Esophagus squamous epithelium (tissue), 4 donors: ENCODE measurements around the gene PLAAT1.

Experiments
- POLR2A ChIP-seq, 4 donors: fragments of 450-650 bp; IDR thresholded peaks; one replicate each; pipeline ENCODE4 v1.6.1; 2017; ENCODE audit warnings: antibody characterized with exemption in 4 of 4, mild to moderate bottlenecking in 4 of 4, moderate library complexity in 3 of 4
- TF ChIP-seq, protein P1 (sequence below), 6 experiments: fragments of 450-650 bp in 4 of 6; fragments of 200-600 bp in 2 of 6; sonication (generic) in 2 of 6; IDR thresholded peaks; one replicate each; pipeline ENCODE4 v1.5.1; 2016 to 2019; ENCODE audit warnings: antibody characterized with exemption in 6 of 6, mild to moderate bottlenecking in 4 of 6, moderate library complexity in 4 of 6

DNA sequence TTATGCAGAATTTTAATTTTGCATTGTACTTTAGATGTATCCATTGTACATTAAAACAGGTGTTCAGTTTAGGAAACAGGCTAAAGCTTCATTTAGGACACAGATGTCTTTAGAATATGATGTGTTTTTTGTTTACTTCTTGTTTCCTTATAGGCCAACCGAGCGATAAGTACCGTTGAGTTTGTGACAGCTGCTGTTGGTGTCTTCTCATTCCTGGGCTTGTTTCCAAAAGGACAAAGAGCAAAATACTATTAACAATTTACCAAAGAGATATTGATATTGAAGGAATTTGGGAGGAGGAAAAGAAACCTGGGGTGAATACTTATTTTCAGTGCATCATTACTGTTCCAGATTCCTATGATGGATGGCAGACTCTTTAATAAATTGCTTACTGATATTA, 29.4 kb downstream of the PLAAT1 start:
- TF ChIP-seq, protein P1, sequence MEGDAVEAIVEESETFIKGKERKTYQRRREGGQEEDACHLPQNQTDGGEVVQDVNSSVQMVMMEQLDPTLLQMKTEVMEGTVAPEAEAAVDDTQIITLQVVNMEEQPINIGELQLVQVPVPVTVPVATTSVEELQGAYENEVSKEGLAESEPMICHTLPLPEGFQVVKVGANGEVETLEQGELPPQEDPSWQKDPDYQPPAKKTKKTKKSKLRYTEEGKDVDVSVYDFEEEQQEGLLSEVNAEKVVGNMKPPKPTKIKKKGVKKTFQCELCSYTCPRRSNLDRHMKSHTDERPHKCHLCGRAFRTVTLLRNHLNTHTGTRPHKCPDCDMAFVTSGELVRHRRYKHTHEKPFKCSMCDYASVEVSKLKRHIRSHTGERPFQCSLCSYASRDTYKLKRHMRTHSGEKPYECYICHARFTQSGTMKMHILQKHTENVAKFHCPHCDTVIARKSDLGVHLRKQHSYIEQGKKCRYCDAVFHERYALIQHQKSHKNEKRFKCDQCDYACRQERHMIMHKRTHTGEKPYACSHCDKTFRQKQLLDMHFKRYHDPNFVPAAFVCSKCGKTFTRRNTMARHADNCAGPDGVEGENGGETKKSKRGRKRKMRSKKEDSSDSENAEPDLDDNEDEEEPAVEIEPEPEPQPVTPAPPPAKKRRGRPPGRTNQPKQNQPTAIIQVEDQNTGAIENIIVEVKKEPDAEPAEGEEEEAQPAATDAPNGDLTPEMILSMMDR (IDR thresholded peaks at IDR 0.05), result no peak
- no peak for TF ChIP-seq POLR2A (IDR thresholded peaks at IDR 0.05)
